Endothelial cell of umbilical vein (primary cell): ENCODE data around the gene ATF1. TPM values are rescaled to one million over a fixed set of nuclear protein-coding genes. Genes with fewer than 3 reads are reported as not detected.

Experiments
- BruUV-seq: library from RNA; stranded (reverse); fragments of 400-500 nt; replicated peaks from 2 replicates; lab custom pipeline; 2021; lab: Mats Ljungman, UMichigan
- CTCF ChIA-PET: fragments of 300-600, 350-600 bp; sonication (Branson Sonifier 250); formaldehyde crosslinking; loops from one replicate; lab custom pipeline; 2021; ENCODE audit warnings: antibody characterized with exemption, inconsistent platforms; lab: Charles Lee
- POLR2A ChIA-PET: fragments of 300-600, 350-600 bp; sonication (Branson Sonifier 250); formaldehyde crosslinking; loops from one replicate; lab custom pipeline; 2021; ENCODE audit warnings: antibody characterized with exemption, inconsistent platforms; lab: Charles Lee
- DNase-seq: peaks from one replicate; pipeline ENCODE4 v3.0.0-alpha.2; 2011; ENCODE audit warnings: low read depth, low spot score
- FAIRE-seq: peaks from 2 replicates; lab custom pipeline; 2011; peaks lifted over from hg19 to GRCh38; lab: Jason Lieb, UNC
- H2AFZ ChIP-seq: 2 replicates; pipeline ENCODE4 v1.6.0; 2012; ENCODE audit warnings: low read depth, low read length, control low read depth, inconsistent platforms
- H3K27ac ChIP-seq: 2 replicates; pipeline ENCODE4 v1.5.1; 2011; ENCODE audit warnings: low read depth, mild to moderate bottlenecking, control low read depth, low read length, moderate library complexity; ENCODE audit not compliant: insufficient read depth
- H3K27me3 ChIP-seq, 2 experiments: 2 replicates each; pipeline versions ENCODE4 v1.6.0 to v1.6.1; 2011; ENCODE audit warnings: low read length in 2 of 2, mixed read lengths in 1 of 2; ENCODE audit not compliant: control insufficient read depth in 2 of 2, insufficient read depth in 2 of 2
- H3K36me3 ChIP-seq, 2 experiments: 2 replicates in 1 of 2; 3 replicates in 1 of 2; pipeline ENCODE4 v1.5.1; 2011; ENCODE audit warnings: low read length in 2 of 2, mild to moderate bottlenecking in 1 of 2, moderate library complexity in 1 of 2; ENCODE audit not compliant: control insufficient read depth in 2 of 2, insufficient read depth in 2 of 2; ENCODE audit errors: extremely low read depth in 1 of 2
- H3K4me1 ChIP-seq: 3 replicates; pipeline ENCODE4 v1.5.1; 2011; ENCODE audit warnings: mild to moderate bottlenecking, low read length; ENCODE audit not compliant: control insufficient read depth, insufficient read depth; ENCODE audit errors: extremely low read depth
- H3K4me2 ChIP-seq: 2 replicates; pipeline ENCODE4 v1.6.1; 2011; ENCODE audit warnings: low read length, control low read depth, mixed read lengths; ENCODE audit not compliant: insufficient read depth
- H3K4me3 ChIP-seq, 3 experiments: fragments of 200-600 bp in 1 of 3; sonication (generic), shearing (Covaris generic) in 1 of 3; replicated peaks in 1 of 3; 2 replicates each; pipeline ENCODE4 v1.5.1; 2011 to 2016; ENCODE audit warnings: control low read depth in 3 of 3, low read length in 3 of 3, mild to moderate bottlenecking in 2 of 3, inconsistent platforms in 1 of 3, low read depth in 1 of 3, moderate library complexity in 1 of 3; ENCODE audit not compliant: insufficient read depth in 1 of 3
- H3K79me2 ChIP-seq: 2 replicates; pipeline ENCODE4 v1.6.0; 2012; ENCODE audit warnings: low read length, inconsistent platforms; ENCODE audit not compliant: control insufficient read depth, insufficient read depth
- H3K9ac ChIP-seq: replicated peaks from 2 replicates; pipeline ENCODE3; 2011; ENCODE audit warnings: low read length, control low read depth; ENCODE audit not compliant: insufficient read depth; ENCODE audit errors: extremely low read depth
- H3K9me1 ChIP-seq: replicated peaks from 3 replicates; pipeline ENCODE4 v1.6.0; 2011; ENCODE audit warnings: mild to moderate bottlenecking, low read length; ENCODE audit not compliant: control insufficient read depth, insufficient read depth; ENCODE audit errors: extremely low read depth
- H3K9me3 ChIP-seq: replicated peaks from 2 replicates; pipeline ENCODE4 v1.5.1; 2012; ENCODE audit warnings: low read length, inconsistent platforms; ENCODE audit not compliant: control insufficient read depth, insufficient read depth
- H4K20me1 ChIP-seq: replicated peaks from 2 replicates; pipeline ENCODE3; 2011; ENCODE audit warnings: mild to moderate bottlenecking, low read length; ENCODE audit not compliant: control insufficient read depth, insufficient read depth; ENCODE audit errors: extremely low read depth
- EZH2 ChIP-seq: IDR thresholded peaks from 2 replicates; pipeline ENCODE4 v1.6.1; 2012; ENCODE audit warnings: borderline replicate concordance, low read depth, mild to moderate bottlenecking, moderate library complexity, low read length, inconsistent platforms; ENCODE audit not compliant: severe bottlenecking
- FOS ChIP-seq: IDR thresholded peaks from 2 replicates; pipeline ENCODE4 v1.6.1; 2011; ENCODE audit warnings: mild to moderate bottlenecking, low read length, moderate library complexity, borderline replicate concordance; ENCODE audit not compliant: insufficient read depth
- GATA2 ChIP-seq: IDR thresholded peaks from 2 replicates; pipeline ENCODE4 v1.7.0; 2011; ENCODE audit warnings: low read depth, mild to moderate bottlenecking, moderate library complexity, mixed read lengths, low read length; ENCODE audit not compliant: insufficient read length, insufficient read depth
- JUN ChIP-seq: IDR thresholded peaks from 2 replicates; pipeline ENCODE4 v1.6.1; 2011; ENCODE audit warnings: borderline replicate concordance, low read depth; ENCODE audit not compliant: insufficient read length, insufficient read depth
- MYC ChIP-seq: IDR thresholded peaks from one replicate; pipeline ENCODE4 v1.6.1; 2011; ENCODE audit warnings: mild to moderate bottlenecking, low read depth, low read length
- POLR2A ChIP-seq: IDR thresholded peaks from 2 replicates; pipeline ENCODE4 v1.6.1; 2012; ENCODE audit warnings: low read depth, mild to moderate bottlenecking, control low read depth, low read length
- POLR2AphosphoS5 ChIP-seq: IDR thresholded peaks from 2 replicates; pipeline ENCODE4 v1.6.1; 2012; ENCODE audit warnings: low read depth, mild to moderate bottlenecking, control low read depth, low read length, moderate library complexity; ENCODE audit not compliant: insufficient read depth
- dilution Hi-C: fragments of 300-500 bp; cut with MboI; formaldehyde crosslinking; loops from one replicate; pipeline ENCODE4 v1.15.0; 2019; ENCODE audit warnings: low sequenced_read_pairs; ENCODE audit not compliant: extremely low pct_ligation_motif_present
- intact Hi-C: fragments of 100-400 bp; cut with micrococcal nuclease; formaldehyde crosslinking; loops from one replicate; pipeline ENCODE4 v1.10.0; 2022
- polyA plus RNA-seq, 4 experiments: library from polyadenylated mRNA; depleted of rRNA in 3 of 4; stranded (reverse) in 3 of 4; unstranded in 1 of 4; fragments of >200 nt; gene quantifications; 2 replicates each; pipeline versions ENCODE4 v1.2.1 to v1.2.3, GENCODE V29; 2011 to 2012; ENCODE audit warnings: missing spikeins in 1 of 4
- total RNA-seq: library from RNA; stranded (reverse); gene quantifications from 2 replicates; pipeline ENCODE4 v1.2.3, GENCODE V29; 2021
- TF ChIP-seq, protein P1 (sequence below), 2 donors: IDR thresholded peaks; 1 replicate in 1 of 2; 2 replicates in 1 of 2; pipeline ENCODE4 v1.5.1; 2011; ENCODE audit warnings: low read length in 2 of 2, mild to moderate bottlenecking in 2 of 2, moderate library complexity in 2 of 2, control low read depth in 1 of 2, inconsistent platforms in 1 of 2, low read depth in 1 of 2; ENCODE audit not compliant: insufficient read depth in 1 of 2; ENCODE audit errors: extremely low read depth in 1 of 2
- TF ChIP-seq, protein P2 (sequence below): IDR thresholded peaks from 2 replicates; pipeline ENCODE4 v1.6.1; 2011; ENCODE audit not compliant: insufficient read depth, insufficient read length

The ATF1 gene
- total and polyA plus RNA-seq, 2 donors (not counting 3 experiments of a cell fraction or from before 2014, with no cell fraction given): 14.5 to 26.7 TPM

DNA sequence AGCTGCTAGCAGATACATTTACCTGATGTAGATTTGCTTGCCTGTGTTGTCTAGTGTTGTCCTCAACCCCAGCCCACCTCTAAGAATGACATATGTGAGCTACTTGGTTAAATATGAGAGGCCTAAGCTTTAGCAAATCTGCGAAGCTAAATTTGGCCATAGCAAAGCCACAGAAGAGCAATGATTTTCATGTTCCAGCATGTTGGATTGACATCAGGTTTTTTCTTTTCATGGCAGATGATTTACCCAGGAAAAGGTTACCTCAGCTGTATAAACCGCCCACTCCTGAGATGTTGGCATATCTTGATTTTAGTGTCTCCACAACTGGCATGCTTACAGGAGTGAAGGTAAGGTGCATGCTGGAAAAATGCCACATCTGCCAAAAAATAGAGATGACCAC lies 36.4 kb upstream of the ATF1 start:
- H3K27me3 ChIP-seq: no peaks in the 10 kb centered on the region
- H2AFZ ChIP-seq: no peak overlapping the region
- intact Hi-C loops: no loop called here
- CTCF ChIA-PET: interaction anchor here (1.2 to 1.3 kb wide), 2 partner anchors 9 to 10 kb away, joined by 4 to 5 read pairs; no protein-coding TSS in a partner anchor
- no peak for DNase-seq
- H3K4me1 ChIP-seq: no peaks in the 10 kb centered on the region
- H3K36me3 ChIP-seq: peaks cover 15 to 44% of the 10 kb centered on the region in 2 experiments
- no peaks in the 10 kb centered on the region for H4K20me1 ChIP-seq
- no peak overlapping the region for H3K4me3 ChIP-seq
- no peak for FAIRE-seq
- no peak overlapping the region for H3K9ac ChIP-seq
- POLR2A ChIA-PET: no interaction called here
- H3K27ac ChIP-seq: no peak overlapping the region
- dilution Hi-C loops: no loop called here
- H3K9me3 ChIP-seq: no peaks in the 10 kb centered on the region
- H3K4me2 ChIP-seq: no peak overlapping the region
- TF ChIP-seq EZH2 (no peak), POLR2AphosphoS5 (no peak), FOS (no peak), MYC (no peak), POLR2A (no peak), GATA2 (no peak), JUN (no peak)
- TF ChIP-seq, protein P1, sequence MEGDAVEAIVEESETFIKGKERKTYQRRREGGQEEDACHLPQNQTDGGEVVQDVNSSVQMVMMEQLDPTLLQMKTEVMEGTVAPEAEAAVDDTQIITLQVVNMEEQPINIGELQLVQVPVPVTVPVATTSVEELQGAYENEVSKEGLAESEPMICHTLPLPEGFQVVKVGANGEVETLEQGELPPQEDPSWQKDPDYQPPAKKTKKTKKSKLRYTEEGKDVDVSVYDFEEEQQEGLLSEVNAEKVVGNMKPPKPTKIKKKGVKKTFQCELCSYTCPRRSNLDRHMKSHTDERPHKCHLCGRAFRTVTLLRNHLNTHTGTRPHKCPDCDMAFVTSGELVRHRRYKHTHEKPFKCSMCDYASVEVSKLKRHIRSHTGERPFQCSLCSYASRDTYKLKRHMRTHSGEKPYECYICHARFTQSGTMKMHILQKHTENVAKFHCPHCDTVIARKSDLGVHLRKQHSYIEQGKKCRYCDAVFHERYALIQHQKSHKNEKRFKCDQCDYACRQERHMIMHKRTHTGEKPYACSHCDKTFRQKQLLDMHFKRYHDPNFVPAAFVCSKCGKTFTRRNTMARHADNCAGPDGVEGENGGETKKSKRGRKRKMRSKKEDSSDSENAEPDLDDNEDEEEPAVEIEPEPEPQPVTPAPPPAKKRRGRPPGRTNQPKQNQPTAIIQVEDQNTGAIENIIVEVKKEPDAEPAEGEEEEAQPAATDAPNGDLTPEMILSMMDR (IDR thresholded peaks at IDR 0.05; ENCODE audit: extremely low read depth in 1 of 2, insufficient read depth in 1 of 2, low read depth in 1 of 2, low read length in 2 of 2): no peak
- TF ChIP-seq, protein P2, sequence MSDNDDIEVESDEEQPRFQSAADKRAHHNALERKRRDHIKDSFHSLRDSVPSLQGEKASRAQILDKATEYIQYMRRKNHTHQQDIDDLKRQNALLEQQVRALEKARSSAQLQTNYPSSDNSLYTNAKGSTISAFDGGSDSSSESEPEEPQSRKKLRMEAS: no peak
- BruUV-seq: no TSS peak
- no peaks in the 10 kb centered on the region for H3K9me1 ChIP-seq
- H3K79me2 ChIP-seq: no peaks in the 10 kb centered on the region
